ENCODE results near the gene SULT1C3.

SULT1C3 gene

GRCh38 chr2:108257757-108258331 lies 18.1 kb downstream of the SULT1C3 start:
- no peak for DNase-seq (ENCODE audit: extremely low spot score)
- ChIA-PET CTCF (no interaction called here), POLR2A (no interaction called here)
- TF ChIP-seq CTCF (IDR thresholded peaks at IDR 0.05; ENCODE audit: control extremely low read depth, extremely low read depth, low read depth, missing control alignments) = no peak

- no peak for DNase-seq (ENCODE audit: extremely low spot score)
- no peak for TF ChIP-seq CTCF (IDR thresholded peaks at IDR 0.05; ENCODE audit: control extremely low read depth, extremely low read depth, low read depth, missing control alignments)
- ChIA-PET POLR2A (no interaction called here), CTCF (no interaction called here)
Observed at GRCh38 chr2:108260773-108261172, 21.0 kb downstream of the SULT1C3 start.

GRCh38 chr2:108262036-108262435 lies 22.3 kb downstream of the SULT1C3 start:
- ChIA-PET POLR2A (interaction anchor here (0.7 kb wide), 1 partner anchor 508 kb away, joined by 3 read pairs; no protein-coding TSS in a partner anchor), CTCF (no interaction called here)
- TF ChIP-seq CTCF (IDR thresholded peaks at IDR 0.05; ENCODE audit: control extremely low read depth, extremely low read depth, low read depth, missing control alignments) = no peak
- DNase-seq (ENCODE audit: extremely low spot score) = no peak

GRCh38 chr2:108263401-108263800 lies 23.6 kb downstream of the SULT1C3 start:
- ChIA-PET POLR2A (no interaction called here), CTCF (interaction anchor here (1.0 kb wide), 1 partner anchor 19 kb away, joined by 3 read pairs; no protein-coding TSS in a partner anchor)
- no peak for DNase-seq (ENCODE audit: extremely low spot score)
- no peak for TF ChIP-seq CTCF (IDR thresholded peaks at IDR 0.05; ENCODE audit: control extremely low read depth, extremely low read depth, low read depth, missing control alignments)

GRCh38 chr2:108266218-108266617 lies 26.4 kb downstream of the SULT1C3 start:
- no peak for DNase-seq (ENCODE audit: extremely low spot score)
- ChIA-PET POLR2A (no interaction called here), CTCF (interaction anchor here (1.0 kb wide), 1 partner anchor 8 kb away, joined by 3 read pairs; no protein-coding TSS in a partner anchor)
- no peak for TF ChIP-seq CTCF (IDR thresholded peaks at IDR 0.05; ENCODE audit: control extremely low read depth, extremely low read depth, low read depth, missing control alignments)

GRCh38 chr2:108267101-108267500 lies 27.3 kb downstream of the SULT1C3 start:
- DNase-seq (ENCODE audit: extremely low spot score) = no peak
- CTCF ChIA-PET = no interaction called here
- no peak for TF ChIP-seq CTCF (IDR thresholded peaks at IDR 0.05; ENCODE audit: control extremely low read depth, extremely low read depth, low read depth, missing control alignments)
- POLR2A ChIA-PET = no interaction called here

Data from GM10248 (cell line).